ENCODE measurements around the gene DHRS7C. TPM values are rescaled to one million over a fixed set of nuclear protein-coding genes. Genes with fewer than 3 reads are reported as not detected.

Gene DHRS7C
- total RNA-seq, 1 donor from 2014 or later, result 0.16 TPM

DNA sequence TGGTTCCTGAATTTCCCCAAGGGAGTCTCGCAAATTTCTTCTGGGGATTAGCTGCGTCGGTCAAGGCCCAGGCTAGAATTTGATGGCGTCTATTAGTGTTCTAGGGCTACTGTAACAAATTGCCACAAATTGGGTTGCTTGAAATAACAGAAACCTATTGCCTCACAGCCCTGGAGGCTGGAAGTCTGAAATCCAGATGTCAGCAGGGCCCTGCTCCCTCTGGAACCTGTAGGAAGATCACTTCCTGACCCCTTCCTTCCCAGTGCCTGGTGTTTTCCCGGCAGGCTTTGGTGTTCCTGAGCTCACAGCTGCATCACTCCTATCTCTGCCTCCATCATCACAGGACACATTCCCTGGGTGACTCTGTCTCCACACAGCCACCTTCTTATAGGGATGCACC lies 24.4 kb downstream of the DHRS7C start:
- DNase-seq (ENCODE audit: low read depth), result no peak

DNA sequence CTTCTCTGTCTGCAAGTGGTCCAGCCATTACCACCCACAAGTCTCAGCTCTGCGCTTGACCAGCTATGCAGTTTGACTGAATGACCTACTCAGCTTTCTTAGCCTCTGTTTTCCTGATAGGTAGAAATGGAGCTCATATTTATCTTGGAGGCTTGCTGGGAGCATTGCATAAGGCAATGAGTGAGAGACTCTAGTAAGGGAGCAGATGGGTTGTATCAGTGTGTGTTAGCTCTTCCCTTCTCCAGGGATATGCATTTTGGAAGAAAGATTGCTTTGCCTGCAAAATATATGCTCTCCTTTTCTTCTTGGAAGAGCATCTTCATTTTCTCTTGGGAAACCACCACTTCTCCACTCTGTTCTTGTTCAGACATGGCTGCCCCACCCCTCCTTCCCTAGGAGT lies 26.1 kb downstream of the DHRS7C start:
- DNase-seq (ENCODE audit: low read depth), result no peak

DNA sequence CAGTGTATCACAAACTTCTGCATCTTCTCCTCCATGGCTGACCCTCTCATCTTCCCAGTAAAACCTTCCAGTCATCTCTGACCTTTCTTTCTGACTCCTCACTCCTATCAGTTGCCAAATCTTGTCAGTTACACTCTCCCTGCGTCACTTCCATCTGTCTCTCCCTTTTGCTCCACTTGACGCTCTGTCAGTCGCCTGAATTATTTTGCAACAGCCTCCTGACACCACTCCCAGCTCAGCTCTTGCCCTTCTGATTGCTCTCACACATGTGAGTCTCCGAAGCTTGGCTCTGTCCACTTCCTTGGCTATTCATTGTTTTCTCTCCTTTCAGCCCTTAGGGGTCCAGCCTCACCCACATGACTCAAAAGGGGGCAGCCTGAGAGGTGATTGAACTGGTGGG lies 27.7 kb downstream of the DHRS7C start:
- no peak for DNase-seq (ENCODE audit: low read depth)

DNA sequence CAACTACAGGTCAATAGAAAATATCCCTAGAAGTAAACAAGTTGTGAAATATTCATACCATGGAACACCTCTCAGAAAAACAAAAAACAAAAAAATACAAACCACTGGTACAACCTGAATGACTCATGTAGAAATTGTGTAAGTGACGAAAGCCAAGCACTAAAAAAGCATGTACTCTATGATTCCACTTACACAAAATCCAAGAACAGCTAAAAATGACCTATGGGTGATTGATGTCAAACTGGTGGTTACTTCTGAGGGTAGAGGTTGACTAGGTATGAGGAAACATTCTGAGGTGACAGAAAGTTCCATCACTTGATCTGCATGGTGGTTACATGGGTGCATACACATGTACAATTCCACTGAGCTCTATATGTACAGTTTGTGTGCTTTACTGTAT lies 31.1 kb downstream of the DHRS7C start:
- no peak for DNase-seq (ENCODE audit: low read depth)

DNA sequence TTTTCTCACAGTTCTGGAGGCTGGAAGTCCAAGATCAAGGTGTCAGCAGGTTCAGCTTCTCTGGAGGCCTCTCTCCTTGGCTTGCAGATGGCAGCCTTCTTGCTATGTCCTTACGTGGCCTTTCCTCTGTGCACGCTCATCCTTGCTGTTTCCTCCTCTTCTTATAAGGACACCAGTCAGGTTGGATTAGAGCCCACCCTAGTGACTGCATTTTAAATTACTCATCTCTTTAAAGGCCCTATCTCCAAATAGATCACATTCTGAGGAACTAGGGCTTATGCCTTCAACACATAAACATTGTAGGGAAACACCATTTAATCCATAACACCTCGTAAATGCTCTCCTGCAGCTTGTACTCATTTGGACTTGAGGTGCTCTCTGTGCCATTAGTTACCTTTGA lies 36.3 kb downstream of the DHRS7C start:
- no peak for DNase-seq (ENCODE audit: low read depth)

- DNase-seq (ENCODE audit: low read depth), result no peak
Observed at GRCh38 chr17:9750524-9750923, 40.9 kb downstream of the DHRS7C start.

GRCh38 chr17:9729735-9730420 lies 61.5 kb downstream of the DHRS7C start:
- no peak for DNase-seq (ENCODE audit: low read depth)

- DNase-seq (ENCODE audit: low read depth), result peak; percentile 30
Observed at GRCh38 chr17:9729034-9729650, 62.2 kb downstream of the DHRS7C start.

DNA sequence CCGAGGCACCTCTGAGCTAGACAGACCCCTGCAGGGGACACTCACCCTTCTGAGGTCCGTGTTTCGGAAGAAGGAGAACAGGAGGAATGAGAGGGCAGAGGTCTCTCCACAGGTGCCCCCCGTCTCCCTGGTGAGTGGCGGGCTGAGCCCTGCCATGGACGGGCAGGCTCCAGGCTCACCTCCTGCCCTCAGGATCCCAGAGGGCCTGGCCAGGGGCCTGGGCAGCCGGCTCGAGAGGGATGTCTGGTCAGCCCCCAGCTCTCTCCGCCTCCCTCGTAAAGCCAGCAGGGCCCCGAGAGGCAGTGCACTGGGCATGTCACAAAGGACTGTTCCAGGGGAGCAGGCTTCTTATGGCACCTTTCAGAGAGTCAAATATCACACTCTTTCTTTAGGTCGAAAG lies 62.8 kb downstream of the DHRS7C start:
- DNase-seq (ENCODE audit: low read depth), result no peak

DNA sequence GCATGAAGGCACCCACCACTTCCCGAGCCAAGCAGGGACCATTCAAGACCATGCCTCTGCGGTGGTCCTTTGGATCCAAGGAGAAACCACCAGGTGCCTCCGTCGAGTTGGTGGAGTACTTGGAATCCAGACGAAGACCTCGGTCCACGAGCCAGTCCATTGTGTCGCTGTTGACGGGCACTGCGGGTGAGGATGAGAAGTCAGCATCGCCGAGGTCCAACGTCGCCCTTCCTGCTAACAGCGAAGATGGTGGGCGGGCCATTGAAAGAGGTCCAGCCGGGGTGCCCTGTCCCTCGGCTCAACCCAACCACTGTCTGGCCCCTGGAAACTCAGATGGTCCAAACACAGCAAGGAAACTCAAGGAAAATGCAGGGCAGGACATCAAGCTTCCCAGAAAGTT lies 63.4 kb downstream of the DHRS7C start:
- no peak for DNase-seq (ENCODE audit: low read depth)

- DNase-seq (ENCODE audit: low read depth), result no peak
Observed at GRCh38 chr17:9726291-9726690, 65.1 kb downstream of the DHRS7C start.

GRCh38 chr17:9725575-9725974 lies 65.8 kb downstream of the DHRS7C start:
- peak; percentile 1 for DNase-seq (ENCODE audit: low read depth)

Other genes with a start within 250 kb of the DHRS7C start
- gene STX8, start 215.8 kb downstream of the DHRS7C start, total RNA-seq, result 44.6 and 55.9 TPM in 2 replicates
- gene CFAP52, start 214.9 kb downstream of the DHRS7C start, total RNA-seq, result not detected in 2 replicates
- gene USP43, start 146.1 kb downstream of the DHRS7C start, total RNA-seq, result not detected in 2 replicates
- not detected in 2 replicates for gene GSG1L2, start 30.5 kb upstream of the DHRS7C start, total RNA-seq
- not detected in 2 replicates for gene GLP2R, start 34.3 kb upstream of the DHRS7C start, total RNA-seq
- gene RCVRN, start 113.7 kb upstream of the DHRS7C start, total RNA-seq, result not detected in 2 replicates